B cell (primary cell): ENCODE measurements around the gene ELOA2. TPM values are rescaled to one million over a fixed set of nuclear protein-coding genes. Genes with fewer than 3 reads are reported as not detected.

Source experiments
- ATAC-seq: fragments of 200-7000 bp; cut with Tn5 transposase; one replicate; pipeline ENCODE4 v1.10.0; 2021; ENCODE audit warnings: low read depth, mild to moderate bottlenecking, moderate number of reproducible peaks, moderate library complexity
- CTCF ChIA-PET: fragments of 350-600 bp; sonication (Branson Sonifier 250); formaldehyde crosslinking; loops from one replicate; lab custom pipeline; 2021; ENCODE audit warnings: antibody characterized with exemption, inconsistent platforms; lab: Charles Lee
- POLR2A ChIA-PET: fragments of 350-600 bp; sonication (Branson Sonifier 250); formaldehyde crosslinking; loops from one replicate; lab custom pipeline; 2021; ENCODE audit warnings: antibody characterized with exemption; lab: Charles Lee
- DNase-seq: peaks from one replicate; pipeline ENCODE4 v3.0.0; 2013
- H2AFZ ChIP-seq: 2 replicates; pipeline ENCODE4 v1.6.1; 2012; ENCODE audit warnings: mild to moderate bottlenecking, low read depth, low read length; ENCODE audit not compliant: insufficient read depth, poor library complexity, severe bottlenecking
- H3K27ac ChIP-seq, 2 donors: 1 replicate in 1 of 2; 2 replicates in 1 of 2; pipeline ENCODE4 v1.5.1; 2012 to 2013; ENCODE audit warnings: low read length in 2 of 2, mild to moderate bottlenecking in 2 of 2, moderate library complexity in 1 of 2
- H3K27me3 ChIP-seq, 4 experiments: fragments of 200-600 bp in 1 of 4; sonication (generic) in 1 of 4; replicated peaks in 1 of 4; 1 replicate in 2 of 4; 2 replicates in 2 of 4; pipeline versions ENCODE4 v1.6.1 to v1.7.0; 2013 to 2016; ENCODE audit warnings: low read length in 3 of 4, mild to moderate bottlenecking in 2 of 4, mixed read lengths in 1 of 4, moderate library complexity in 1 of 4; ENCODE audit not compliant: insufficient read depth in 4 of 4, control insufficient read depth in 3 of 4; ENCODE audit errors: control extremely low read depth in 1 of 4
- H3K36me3 ChIP-seq, 2 experiments: replicated peaks in 1 of 2; 1 replicate in 1 of 2; 2 replicates in 1 of 2; pipeline versions ENCODE4 v1.6.1 to v1.7.1; 2013; ENCODE audit warnings: low read length in 1 of 2; ENCODE audit not compliant: insufficient read depth in 2 of 2, control insufficient read depth in 1 of 2; ENCODE audit errors: control extremely low read depth in 1 of 2, extremely low read depth in 1 of 2
- H3K4me1 ChIP-seq, 2 donors: fragments of 200-600 bp in 1 of 2; sonication (generic) in 1 of 2; 1 replicate in 1 of 2; 2 replicates in 1 of 2; pipeline versions ENCODE4 v1.5.1 to v1.6.1; 2013 to 2017; ENCODE audit warnings: low read length in 2 of 2; ENCODE audit not compliant: control insufficient read depth in 2 of 2, insufficient read depth in 2 of 2
- H3K4me2 ChIP-seq: replicated peaks from 2 replicates; pipeline ENCODE3; 2012; ENCODE audit warnings: mild to moderate bottlenecking, low read depth, low read length; ENCODE audit not compliant: poor library complexity, severe bottlenecking
- H3K4me3 ChIP-seq, 5 experiments: fragments of 200-600 bp in 1 of 5; sonication (generic) in 1 of 5; 1 replicate in 3 of 5; 2 replicates in 2 of 5; pipeline versions ENCODE4 v1.5.1 to v1.7.0; 2011 to 2016; ENCODE audit warnings: low read length in 4 of 5, mild to moderate bottlenecking in 4 of 5, low read depth in 2 of 5, control low read depth in 1 of 5, moderate library complexity in 1 of 5; ENCODE audit not compliant: insufficient read depth in 1 of 5; ENCODE audit errors: control extremely low read depth in 1 of 5, extremely low read depth in 1 of 5
- H3K79me2 ChIP-seq: fragments of 200-600 bp; sonication (generic); one replicate; pipeline ENCODE4 v1.6.0; 2016; ENCODE audit warnings: low read length; ENCODE audit not compliant: control insufficient read depth, insufficient read depth
- H3K9ac ChIP-seq: fragments of 200-600 bp; sonication (generic); 2 replicates; pipeline ENCODE4 v1.6.1; 2017; ENCODE audit warnings: mild to moderate bottlenecking, low read length, moderate library complexity
- H3K9me3 ChIP-seq, 3 donors: one replicate each; pipeline versions ENCODE4 v1.6.1 to v1.7.1; 2013; ENCODE audit warnings: low read length in 2 of 3; ENCODE audit not compliant: control insufficient read depth in 2 of 3, insufficient read depth in 1 of 3; ENCODE audit errors: control extremely low read depth in 1 of 3
- H4K20me1 ChIP-seq: 2 replicates; pipeline ENCODE4 v1.6.0; 2012; ENCODE audit warnings: mild to moderate bottlenecking, low read length; ENCODE audit not compliant: insufficient read depth, control insufficient read depth, poor library complexity, severe bottlenecking
- H3K27ac Mint-ChIP-seq: one replicate; pipeline ENCODE4 v1.8.0; 2021; ENCODE audit warnings: mixed read lengths
- H3K27me3 Mint-ChIP-seq: one replicate; pipeline ENCODE4 v1.8.0; 2021; ENCODE audit warnings: mixed read lengths
- H3K4me1 Mint-ChIP-seq: one replicate; pipeline ENCODE4 v1.8.0; 2021; ENCODE audit warnings: mixed read lengths
- H3K4me3 Mint-ChIP-seq: one replicate; pipeline ENCODE4 v1.8.0; 2021; ENCODE audit warnings: mixed read lengths
- H3K9me3 Mint-ChIP-seq: one replicate; pipeline ENCODE4 v1.8.0; 2022; ENCODE audit warnings: mixed read lengths; ENCODE audit not compliant: insufficient read depth
- EZH2 ChIP-seq: IDR thresholded peaks from 2 replicates; pipeline ENCODE4 v1.6.1; 2012; ENCODE audit warnings: borderline replicate concordance, low read depth, mild to moderate bottlenecking, moderate library complexity, low read length; ENCODE audit not compliant: insufficient read depth, poor library complexity, severe bottlenecking
- WGBS: methylation state at CpG from one replicate; pipeline ENCODE4 v1.1.5; 2013; ENCODE audit warnings: missing lambda C conversion rate; ENCODE audit not compliant: insufficient coverage; 5-methylcytosine and 5-hydroxymethylcytosine counted together
- intact Hi-C: fragments of 100-400 bp; cut with micrococcal nuclease; formaldehyde crosslinking; loops from one replicate; pipeline ENCODE4 v1.10.0; 2022
- polyA minus RNA-seq: library from RNA; depleted of rRNA, polyadenylated mRNA; stranded (reverse); fragments of >200 nt; gene quantifications from 2 replicates; pipeline ENCODE4 v1.2.3, GENCODE V29; 2012
- polyA plus RNA-seq: library from polyadenylated mRNA; depleted of rRNA; stranded (reverse); fragments of >200 nt; gene quantifications from 2 replicates; pipeline ENCODE4 v1.2.3, GENCODE V29; 2012
- total RNA-seq, 2 donors: library from RNA; stranded (reverse); fragments of 120-200 nt in 1 of 2; gene quantifications; 1 replicate in 1 of 2; 2 replicates in 1 of 2; pipeline versions ENCODE4 v1.2.3 to v1.2.4, GENCODE V29; 2013 to 2022
- TF ChIP-seq, protein P1 (sequence below): fragments of 200-600 bp; IDR thresholded peaks from one replicate; pipeline ENCODE4 v1.8.0; 2022; ENCODE audit warnings: antibody characterized with exemption, mild to moderate bottlenecking

ELOA2 gene, protein sequence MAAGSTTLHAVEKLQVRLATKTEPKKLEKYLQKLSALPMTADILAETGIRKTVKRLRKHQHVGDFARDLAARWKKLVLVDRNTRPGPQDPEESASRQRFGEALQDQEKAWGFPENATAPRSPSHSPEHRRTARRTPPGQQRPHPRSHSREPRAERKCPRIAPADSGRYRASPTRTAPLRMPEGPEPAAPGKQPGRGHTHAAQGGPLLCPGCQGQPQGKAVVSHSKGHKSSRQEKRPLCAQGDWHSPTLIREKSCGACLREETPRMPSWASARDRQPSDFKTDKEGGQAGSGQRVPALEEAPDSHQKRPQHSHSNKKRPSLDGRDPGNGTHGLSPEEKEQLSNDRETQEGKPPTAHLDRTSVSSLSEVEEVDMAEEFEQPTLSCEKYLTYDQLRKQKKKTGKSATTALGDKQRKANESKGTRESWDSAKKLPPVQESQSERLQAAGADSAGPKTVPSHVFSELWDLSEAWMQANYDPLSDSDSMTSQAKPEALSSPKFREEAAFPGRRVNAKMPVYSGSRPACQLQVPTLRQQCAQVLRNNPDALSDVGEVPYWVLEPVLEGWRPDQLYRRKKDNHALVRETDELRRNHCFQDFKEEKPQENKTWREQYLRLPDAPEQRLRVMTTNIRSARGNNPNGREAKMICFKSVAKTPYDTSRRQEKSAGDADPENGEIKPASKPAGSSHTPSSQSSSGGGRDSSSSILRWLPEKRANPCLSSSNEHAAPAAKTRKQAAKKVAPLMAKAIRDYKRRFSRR
- not detected in 2 replicates for total RNA-seq
- total RNA-seq (2013): not detected
- polyA plus RNA-seq: not detected in 2 replicates
- not detected in 2 replicates for polyA minus RNA-seq

DNA sequence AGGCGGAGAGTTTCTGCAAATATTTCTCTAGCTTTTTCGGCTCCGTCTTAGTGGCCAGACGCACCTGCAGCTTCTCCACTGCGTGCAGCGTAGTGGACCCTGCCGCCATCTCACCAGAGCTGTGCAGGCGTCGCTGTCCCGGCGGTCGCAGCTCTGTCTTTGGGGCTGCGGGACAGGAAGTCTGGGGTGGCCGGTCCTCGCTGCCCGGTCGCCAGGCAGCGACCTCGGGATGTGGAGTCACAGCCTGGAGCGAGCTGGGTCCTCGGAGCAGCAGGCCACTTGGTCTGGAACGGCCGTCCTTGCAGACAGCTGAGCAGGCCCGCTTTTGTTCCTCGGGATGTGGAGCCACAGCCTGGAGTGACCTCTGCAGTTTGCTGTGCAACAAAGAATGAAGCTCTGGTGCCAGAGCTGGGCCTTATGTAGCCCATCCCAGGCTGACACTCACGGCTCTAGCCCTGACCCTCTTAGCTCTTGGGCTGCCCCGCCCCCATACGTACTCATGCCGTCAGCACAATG, at the start of gene ELOA2:
Gene ELOA2, minus strand, starts transcription at position 466 of the 516 bp plus-strand sequence. Its CDS starts 357 bp downstream, at position 109.
- CTCF ChIA-PET: no interaction called here
- POLR2A ChIA-PET: no interaction called here
- H3K9me3 ChIP-seq: peaks cover 0 to 21% (median 0%) of the 10 kb centered on the region in 3 donors
- no peak within 1 kb of the TSS for H3K4me3 ChIP-seq
- H3K4me1 ChIP-seq: no peaks in the 10 kb centered on the region
- no peaks in the 10 kb centered on the region for H3K27me3 ChIP-seq
- H3K36me3 ChIP-seq: no peaks in the 10 kb centered on the region
- 96% methylated on average over 29 of the region's 29 CpGs for whole genome bisulfite sequencing
- ATAC-seq (no peak), DNase-seq (no peak)
- no peaks in the 10 kb centered on the region for H4K20me1 ChIP-seq
- intact Hi-C loops: no loop called here
- no peak within 1 kb of the TSS for H3K4me3 Mint-ChIP-seq
- H3K9me3 Mint-ChIP-seq: no peaks in the 10 kb centered on the region
- H3K27me3 Mint-ChIP-seq: peaks cover 5% of the 10 kb centered on the region
- H3K27ac ChIP-seq: no peak within 1 kb of the TSS
- no peak for TF ChIP-seq EZH2
- TF ChIP-seq, protein P1, sequence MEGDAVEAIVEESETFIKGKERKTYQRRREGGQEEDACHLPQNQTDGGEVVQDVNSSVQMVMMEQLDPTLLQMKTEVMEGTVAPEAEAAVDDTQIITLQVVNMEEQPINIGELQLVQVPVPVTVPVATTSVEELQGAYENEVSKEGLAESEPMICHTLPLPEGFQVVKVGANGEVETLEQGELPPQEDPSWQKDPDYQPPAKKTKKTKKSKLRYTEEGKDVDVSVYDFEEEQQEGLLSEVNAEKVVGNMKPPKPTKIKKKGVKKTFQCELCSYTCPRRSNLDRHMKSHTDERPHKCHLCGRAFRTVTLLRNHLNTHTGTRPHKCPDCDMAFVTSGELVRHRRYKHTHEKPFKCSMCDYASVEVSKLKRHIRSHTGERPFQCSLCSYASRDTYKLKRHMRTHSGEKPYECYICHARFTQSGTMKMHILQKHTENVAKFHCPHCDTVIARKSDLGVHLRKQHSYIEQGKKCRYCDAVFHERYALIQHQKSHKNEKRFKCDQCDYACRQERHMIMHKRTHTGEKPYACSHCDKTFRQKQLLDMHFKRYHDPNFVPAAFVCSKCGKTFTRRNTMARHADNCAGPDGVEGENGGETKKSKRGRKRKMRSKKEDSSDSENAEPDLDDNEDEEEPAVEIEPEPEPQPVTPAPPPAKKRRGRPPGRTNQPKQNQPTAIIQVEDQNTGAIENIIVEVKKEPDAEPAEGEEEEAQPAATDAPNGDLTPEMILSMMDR: no peak
- H3K4me1 Mint-ChIP-seq: peaks cover 3% of the 10 kb centered on the region
- H2AFZ ChIP-seq: no peak within 1 kb of the TSS
- H3K79me2 ChIP-seq: no peaks in the 10 kb centered on the region
- H3K4me2 ChIP-seq: no peak within 1 kb of the TSS
- no peak within 1 kb of the TSS for H3K27ac Mint-ChIP-seq
- no peak within 1 kb of the TSS for H3K9ac ChIP-seq
